Activated naive CD4-positive, alpha-beta T cell treated with anti-CD3 and anti-CD28 coated beads for 36 hours (primary cell): ENCODE measurements around the gene RBM17. TPM values are rescaled to one million over a fixed set of nuclear protein-coding genes. Genes with fewer than 3 reads are reported as not detected.

ENCODE experiments used
- CTCF ChIA-PET: fragments of 350-600 bp; sonication (Branson Sonifier 250); formaldehyde crosslinking; loops from one replicate; lab custom pipeline; 2021; ENCODE audit warnings: antibody characterized with exemption; lab: Charles Lee
- DNase-seq: peaks from one replicate; pipeline ENCODE4 v3.0.0-alpha.2; 2020
- H3K27ac Mint-ChIP-seq: one replicate; pipeline ENCODE4 v1.8.0; 2021; ENCODE audit warnings: mild to moderate bottlenecking, mixed read lengths
- H3K27me3 Mint-ChIP-seq: one replicate; pipeline ENCODE4 v1.8.0; 2021; ENCODE audit warnings: low read depth, mixed read lengths
- H3K36me3 Mint-ChIP-seq: one replicate; pipeline ENCODE4 v1.8.0; 2021; ENCODE audit warnings: low read depth, mixed read lengths
- H3K4me1 Mint-ChIP-seq: one replicate; pipeline ENCODE4 v1.8.0; 2021; ENCODE audit warnings: low read depth, mixed read lengths
- H3K4me3 Mint-ChIP-seq: one replicate; pipeline ENCODE4 v1.8.0; 2021; ENCODE audit warnings: mild to moderate bottlenecking, moderate library complexity, mixed read lengths
- H3K9me3 Mint-ChIP-seq: one replicate; pipeline ENCODE4 v1.8.0; 2021; ENCODE audit warnings: mixed read lengths
- intact Hi-C: fragments of 100-400 bp; cut with micrococcal nuclease; formaldehyde crosslinking; loops from one replicate; pipeline ENCODE4 v1.15.1; 2023
- total RNA-seq, 2 experiments: library from RNA; stranded (reverse); gene quantifications; one replicate each; pipeline ENCODE4 v1.2.3, GENCODE V29; 2021

RBM17 gene
- total RNA-seq, 2 experiments from 2014 or later: 157 to 162 TPM

GRCh38 chr10:6133331-6134098 is 44.7 kb downstream of the RBM17 start:
- DNase-seq: no peak
- Mint-ChIP-seq H3K27ac (no peak overlapping the region), H3K9me3 (no peaks in the 10 kb centered on the region), H3K36me3 (no peaks in the 10 kb centered on the region), H3K27me3 (no peaks in the 10 kb centered on the region), H3K4me3 (no peak overlapping the region), H3K4me1 (peaks cover 69% of the 10 kb centered on the region)
- intact Hi-C loops: no loop called here
- CTCF ChIA-PET: interaction anchor here (0.9 to 1.7 kb wide), 2 partner anchors 14 to 17 kb away, joined by 3 read pairs; no protein-coding TSS in a partner anchor

GRCh38 chr10:6134099-6134823 is 45.4 kb downstream of the RBM17 start:
- DNase-seq: no peak
- no peaks in the 10 kb centered on the region for H3K36me3 Mint-ChIP-seq
- peaks cover 4% of the 10 kb centered on the region for H3K27me3 Mint-ChIP-seq
- intact Hi-C loops: no loop called here
- no peak overlapping the region for H3K27ac Mint-ChIP-seq
- H3K9me3 Mint-ChIP-seq: no peaks in the 10 kb centered on the region
- H3K4me3 Mint-ChIP-seq: no peak overlapping the region
- CTCF ChIA-PET: interaction anchor here (0.7 to 1.7 kb wide), 4 partner anchors 13 to 525 kb away, joined by 3 to 4 read pairs (median 4); no protein-coding TSS in a partner anchor
- peaks cover 61% of the 10 kb centered on the region for H3K4me1 Mint-ChIP-seq

GRCh38 chr10:6135039-6135438 is 46.2 kb downstream of the RBM17 start:
- peak overlapping the region; percentile 63 for H3K27ac Mint-ChIP-seq
- H3K4me1 Mint-ChIP-seq: peaks cover 59% of the 10 kb centered on the region
- no peak for DNase-seq
- H3K27me3 Mint-ChIP-seq: peaks cover 4% of the 10 kb centered on the region
- H3K4me3 Mint-ChIP-seq: no peak overlapping the region
- H3K36me3 Mint-ChIP-seq: no peaks in the 10 kb centered on the region
- intact Hi-C loops: no loop called here
- CTCF ChIA-PET: interaction anchor here (0.6 to 2.6 kb wide), 5 partner anchors 9 to 524 kb away, joined by 3 to 12 read pairs (median 4); no protein-coding TSS in a partner anchor
- no peaks in the 10 kb centered on the region for H3K9me3 Mint-ChIP-seq

GRCh38 chr10:6135589-6136168 is 46.8 kb downstream of the RBM17 start:
- CTCF ChIA-PET: interaction anchor here (0.5 to 3.1 kb wide), 11 partner anchors 10 to 488 kb away, joined by 3 to 16 read pairs (median 5); no protein-coding TSS in a partner anchor
- peaks cover 4% of the 10 kb centered on the region for H3K27me3 Mint-ChIP-seq
- peaks cover 61% of the 10 kb centered on the region for H3K4me1 Mint-ChIP-seq
- H3K36me3 Mint-ChIP-seq: no peaks in the 10 kb centered on the region
- intact Hi-C loops: loop anchor here (1.0 to 2.0 kb wide), 5 partner anchors 16 to 165 kb away; no protein-coding TSS in a partner anchor
- H3K4me3 Mint-ChIP-seq: peak overlapping the region; percentile 47
- H3K9me3 Mint-ChIP-seq: no peaks in the 10 kb centered on the region
- peak overlapping the region; percentile 92 for H3K27ac Mint-ChIP-seq
- DNase-seq: no peak

GRCh38 chr10:6136215-6137201 is 47.7 kb downstream of the RBM17 start:
- peaks cover 4% of the 10 kb centered on the region for H3K27me3 Mint-ChIP-seq
- peak; percentile 89 for DNase-seq
- peak overlapping the region; percentile 92 for H3K27ac Mint-ChIP-seq
- H3K4me1 Mint-ChIP-seq: peaks cover 63% of the 10 kb centered on the region
- peak overlapping the region; percentile 47 for H3K4me3 Mint-ChIP-seq
- intact Hi-C loops: loop anchor here (1.0 to 2.0 kb wide), 5 partner anchors 17 to 164 kb away; no protein-coding TSS in a partner anchor
- CTCF ChIA-PET: interaction anchor here (0.5 to 3.1 kb wide), 13 partner anchors 10 to 487 kb away, joined by 3 to 16 read pairs (median 5); no protein-coding TSS in a partner anchor
- H3K36me3 Mint-ChIP-seq: no peaks in the 10 kb centered on the region
- no peaks in the 10 kb centered on the region for H3K9me3 Mint-ChIP-seq

GRCh38 chr10:6138456-6138855 is 49.6 kb downstream of the RBM17 start:
- Mint-ChIP-seq H3K4me1 (peaks cover 79% of the 10 kb centered on the region), H3K27ac (no peak overlapping the region), H3K27me3 (peaks cover 4% of the 10 kb centered on the region), H3K4me3 (no peak overlapping the region), H3K36me3 (no peaks in the 10 kb centered on the region), H3K9me3 (no peaks in the 10 kb centered on the region)
- no peak for DNase-seq
- CTCF ChIA-PET: interaction anchor here (2.7 to 3.1 kb wide), 2 partner anchors 12 to 19 kb away, joined by 14 to 16 read pairs; no protein-coding TSS in a partner anchor
- intact Hi-C loops: no loop called here

GRCh38 chr10:6139470-6139869 is 50.6 kb downstream of the RBM17 start:
- intact Hi-C loops: no loop called here
- H3K27ac Mint-ChIP-seq: no peak overlapping the region
- no peaks in the 10 kb centered on the region for H3K9me3 Mint-ChIP-seq
- no peaks in the 10 kb centered on the region for H3K36me3 Mint-ChIP-seq
- DNase-seq: no peak
- peaks cover 4% of the 10 kb centered on the region for H3K27me3 Mint-ChIP-seq
- H3K4me3 Mint-ChIP-seq: no peak overlapping the region
- CTCF ChIA-PET: interaction anchor here (0.6 to 1.6 kb wide), 3 partner anchors 12 to 59 kb away, joined by 3 to 6 read pairs (median 3); no protein-coding TSS in a partner anchor
- H3K4me1 Mint-ChIP-seq: peaks cover 81% of the 10 kb centered on the region

- Mint-ChIP-seq H3K27me3 (peaks cover 4% of the 10 kb centered on the region), H3K36me3 (no peaks in the 10 kb centered on the region), H3K27ac (peak overlapping the region; percentile 83), H3K4me1 (peaks cover 74% of the 10 kb centered on the region), H3K9me3 (no peaks in the 10 kb centered on the region), H3K4me3 (peak overlapping the region; percentile 26)
- intact Hi-C loops: loop anchor here (2.0 to 5.0 kb wide), 3 partner anchors 81 to 357 kb away; partner anchors contain the start of gene IL15RA
- peak; percentile 70 for DNase-seq
- CTCF ChIA-PET: interaction anchor here (1.3 to 1.6 kb wide), 2 partner anchors 11 to 59 kb away, joined by 3 to 6 read pairs; no protein-coding TSS in a partner anchor
These were observed 51.5 kb downstream of the RBM17 start for GRCh38 chr10:6140141-6140841.

- Mint-ChIP-seq H3K36me3 (peaks cover 3% of the 10 kb centered on the region), H3K27ac (peak overlapping the region; percentile 83), H3K4me1 (peaks cover 72% of the 10 kb centered on the region), H3K9me3 (no peaks in the 10 kb centered on the region), H3K4me3 (peak overlapping the region; percentile 26), H3K27me3 (peaks cover 4% of the 10 kb centered on the region)
- intact Hi-C loops: loop anchor here (1.0 to 5.0 kb wide), 6 partner anchors 11 to 356 kb away; partner anchors contain the start of gene IL15RA
- DNase-seq: no peak
- CTCF ChIA-PET: interaction anchor here (1.6 kb wide), 1 partner anchor 10 kb away, joined by 6 read pairs; no protein-coding TSS in a partner anchor
These were observed 52.1 kb downstream of the RBM17 start for GRCh38 chr10:6140965-6141295.

- CTCF ChIA-PET: interaction anchor here (0.7 kb wide), 1 partner anchor 451 kb away, joined by 3 read pairs; no protein-coding TSS in a partner anchor
- DNase-seq: peak; percentile 54
- H3K4me1 Mint-ChIP-seq: peaks cover 72% of the 10 kb centered on the region
These were observed 52.7 kb downstream of the RBM17 start for GRCh38 chr10:6141296-6142151.

More at GRCh38 chr10:6141296-6142151, 52.7 kb downstream of the RBM17 start:
- intact Hi-C loops: loop anchor here (1.0 to 5.0 kb wide), 6 partner anchors 11 to 356 kb away; partner anchors contain the start of gene IL15RA
- Mint-ChIP-seq H3K9me3 (no peaks in the 10 kb centered on the region), H3K27ac (peak overlapping the region; percentile 83), H3K36me3 (peaks cover 3% of the 10 kb centered on the region), H3K27me3 (peaks cover 4% of the 10 kb centered on the region), H3K4me3 (peak overlapping the region; percentile 26)
